Endodermal cell (in vitro differentiated cells): ENCODE results near the gene MBOAT2. TPM values are rescaled to one million over a fixed set of nuclear protein-coding genes. Genes with fewer than 3 reads are reported as not detected.

Source experiments
- DNase-seq: peaks from one replicate; pipeline ENCODE4 v3.0.0-alpha.2; 2017
- H3K27ac ChIP-seq: 2 replicates; pipeline ENCODE4 v1.5.1; 2013; ENCODE audit warnings: mild to moderate bottlenecking, low read depth, low read length, moderate library complexity
- H3K27me3 ChIP-seq: 2 replicates; pipeline ENCODE4 v1.6.1; 2013; ENCODE audit warnings: mild to moderate bottlenecking, low read length, moderate library complexity; ENCODE audit not compliant: insufficient read depth, control insufficient read depth, poor library complexity, severe bottlenecking
- H3K36me3 ChIP-seq: 2 replicates; pipeline ENCODE4 v1.7.0; 2013; ENCODE audit warnings: mild to moderate bottlenecking, low read length, moderate library complexity; ENCODE audit not compliant: control insufficient read depth, insufficient read depth
- H3K4me1 ChIP-seq: one replicate; pipeline ENCODE4 v1.7.0; 2013; ENCODE audit warnings: low read length; ENCODE audit not compliant: control insufficient read depth, insufficient read depth
- H3K4me3 ChIP-seq: 2 replicates; pipeline ENCODE4 v1.5.1; 2013; ENCODE audit warnings: mild to moderate bottlenecking, low read length, moderate library complexity
- H3K9ac ChIP-seq: 2 replicates; pipeline ENCODE4 v1.6.1; 2013; ENCODE audit warnings: mild to moderate bottlenecking, low read length, moderate library complexity; ENCODE audit not compliant: poor library complexity, severe bottlenecking; ENCODE audit errors: extremely low read depth
- H3K9me3 ChIP-seq: 2 replicates; pipeline ENCODE4 v1.6.1; 2013; ENCODE audit warnings: mild to moderate bottlenecking, low read length, moderate library complexity; ENCODE audit not compliant: control insufficient read depth
- H3K27ac Mint-ChIP-seq: 2 replicates; pipeline ENCODE4 v1.8.0; 2020; ENCODE audit warnings: mixed read lengths
- H3K27me3 Mint-ChIP-seq: 2 replicates; pipeline ENCODE4 v1.8.0; 2021; ENCODE audit warnings: mild to moderate bottlenecking, mixed read lengths; ENCODE audit not compliant: insufficient read depth
- H3K36me3 Mint-ChIP-seq: 2 replicates; pipeline ENCODE4 v1.8.0; 2020; ENCODE audit warnings: low read depth, mixed read lengths
- H3K4me1 Mint-ChIP-seq: 2 replicates; pipeline ENCODE4 v1.8.0; 2020; ENCODE audit warnings: mixed read lengths
- H3K4me3 Mint-ChIP-seq: 2 replicates; pipeline ENCODE4 v1.8.0; 2020; ENCODE audit warnings: mild to moderate bottlenecking, moderate library complexity, mixed read lengths
- H3K9me3 Mint-ChIP-seq: 2 replicates; pipeline ENCODE4 v1.8.0; 2020; ENCODE audit warnings: mild to moderate bottlenecking, mixed read lengths
- CTCF ChIP-seq: fragments of 200-600 bp; sonication (generic); conservative IDR thresholded peaks from 2 replicates; pipeline ENCODE4 v1.5.0; 2021; ENCODE audit warnings: antibody characterized with exemption, mild to moderate bottlenecking
- WGBS, 2 experiments: methylation state at CpG; one replicate each; pipeline versions ENCODE4 v1.1.5 to v1.1.7; 2013; ENCODE audit warnings: missing lambda C conversion rate in 2 of 2, mixed read lengths in 1 of 2; ENCODE audit not compliant: insufficient coverage in 1 of 2, insufficient read length in 1 of 2; 5-methylcytosine and 5-hydroxymethylcytosine counted together
- total RNA-seq, 2 donors: library from RNA; stranded (reverse); fragmentation: NEBNext Ultra II Directional in 1 of 2; extraction: Animal tissue kit (Norgen Biotek cat#: 25700) in 1 of 2; gene quantifications; 2 replicates in 1 of 2; 3 replicates in 1 of 2; pipeline ENCODE4 v1.2.1, GENCODE V29; 2021

Gene MBOAT2
- total RNA-seq, 2 donors from 2014 or later: 45.3 to 51.0 TPM

- H3K4me3 ChIP-seq: no peak overlapping the region
- peaks cover 4% of the 10 kb centered on the region for H3K4me1 ChIP-seq
- H3K9ac ChIP-seq: no peak overlapping the region
- DNase-seq: no peak
- no peaks in the 10 kb centered on the region for H3K27me3 ChIP-seq
- Mint-ChIP-seq H3K27ac (no peak overlapping the region), H3K4me1 (peaks cover 5% of the 10 kb centered on the region), H3K4me3 (no peak overlapping the region), H3K9me3 (no peaks in the 10 kb centered on the region), H3K36me3 (peaks cover 49% of the 10 kb centered on the region), H3K27me3 (no peaks in the 10 kb centered on the region)
- H3K9me3 ChIP-seq: no peaks in the 10 kb centered on the region
- peak; percentile 38 for TF ChIP-seq CTCF
- H3K36me3 ChIP-seq: peaks cover 60% of the 10 kb centered on the region
- H3K27ac ChIP-seq: no peak overlapping the region
- WGBS, 2 experiments: 93 to 98% methylated on average over 3 of the region's 3 CpGs
Measured at GRCh38 chr2:8802741-8803140, 200.7 kb downstream of the MBOAT2 start.

Other genes starting within 250 kb of the MBOAT2 start
- 10 to 100 TPM; 33.8 to 35.2 TPM for gene KIDINS220, start 166.1 kb downstream of the MBOAT2 start, total RNA-seq
- gene ASAP2, start 203.1 kb upstream of the MBOAT2 start, total RNA-seq: 10 to 100 TPM; 11.8 to 20.4 TPM